HG02981 (cell line): ENCODE results near the gene KAT7.
"Not testable (repeated sequence)": the region's sequence is repeated elsewhere in the genome, so short reads cannot be mapped to it uniquely, and the experiment has no call there.

ENCODE experiments used
- ATAC-seq: cut with Tn5 transposase; IDR thresholded peaks from one replicate; pipeline ENCODE4 v1.9.1; 2021; ENCODE audit warnings: mild to moderate bottlenecking, moderate library complexity; ENCODE audit not compliant: unreplicated experiment

Gene KAT7

DNA sequence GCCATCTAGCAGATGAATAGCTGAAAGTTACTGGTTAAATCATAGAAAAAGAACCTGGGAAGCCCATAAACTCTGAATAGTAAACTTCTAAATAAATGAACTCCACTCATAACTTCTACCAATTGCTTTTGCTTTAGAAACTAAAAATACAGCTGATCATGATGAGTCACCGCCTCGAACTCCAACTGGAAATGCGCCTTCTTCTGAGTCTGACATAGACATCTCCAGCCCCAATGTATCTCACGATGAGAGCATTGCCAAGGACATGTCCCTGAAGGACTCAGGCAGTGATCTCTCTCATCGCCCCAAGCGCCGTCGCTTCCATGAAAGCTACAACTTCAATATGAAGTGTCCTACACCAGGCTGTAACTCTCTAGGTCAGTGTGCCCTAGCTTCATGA, 9.7 kb downstream of the KAT7 start:
- no peak for ATAC-seq

GRCh38 chr17:49798738-49799137, 10.3 kb downstream of the KAT7 start:
- ATAC-seq: no peak

DNA sequence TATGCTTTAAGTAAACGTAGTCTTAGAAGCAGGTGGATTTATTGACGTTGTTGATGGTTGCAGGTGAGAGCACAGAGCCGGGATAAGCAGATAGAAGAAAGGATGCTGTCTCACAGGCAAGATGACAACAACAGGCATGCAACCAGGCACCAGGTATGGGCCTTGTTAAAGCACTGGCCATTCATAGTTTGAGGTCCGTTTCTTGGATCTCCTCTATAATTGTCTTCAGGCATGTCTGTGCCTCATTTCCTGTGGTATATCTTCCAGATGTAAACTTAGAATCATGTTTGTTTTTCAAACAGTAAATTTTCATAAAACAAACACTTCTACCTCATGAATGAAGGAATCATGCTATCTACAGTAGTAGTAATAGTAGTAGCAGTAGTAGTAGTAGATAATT, 20.6 kb downstream of the KAT7 start:
- ATAC-seq: no peak

GRCh38 chr17:49814781-49815529, 26.5 kb downstream of the KAT7 start:
- ATAC-seq: no peak

DNA sequence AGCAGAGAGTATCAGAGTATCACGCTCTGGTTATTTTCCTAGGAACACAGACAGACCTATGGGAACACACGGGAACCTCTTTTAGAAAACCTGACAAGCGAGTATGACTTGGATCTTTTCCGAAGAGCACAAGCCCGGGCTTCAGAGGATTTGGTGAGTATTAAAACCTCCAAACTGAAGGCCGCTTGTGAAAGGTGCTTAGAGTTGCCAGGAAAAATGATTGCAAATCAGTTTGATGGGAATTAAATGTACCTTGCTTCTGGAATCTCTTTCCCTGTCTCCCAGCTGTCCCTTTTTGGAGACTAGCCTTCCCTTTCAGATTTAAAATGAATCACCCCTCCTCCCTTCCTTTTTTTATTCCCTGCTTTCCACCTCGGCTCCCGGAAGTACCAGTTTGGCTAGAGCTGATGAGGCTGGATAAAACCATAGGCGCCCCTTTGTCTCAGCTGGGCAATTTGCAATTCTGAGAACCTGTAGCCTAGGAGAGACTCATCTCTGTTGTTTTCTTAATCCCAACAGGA, 27.3 kb downstream of the KAT7 start:
- no peak for ATAC-seq

GRCh38 chr17:49817993-49818392, 29.5 kb downstream of the KAT7 start:
- ATAC-seq: no peak

GRCh38 chr17:49819138-49819537, 30.7 kb downstream of the KAT7 start:
- no peak for ATAC-seq

DNA sequence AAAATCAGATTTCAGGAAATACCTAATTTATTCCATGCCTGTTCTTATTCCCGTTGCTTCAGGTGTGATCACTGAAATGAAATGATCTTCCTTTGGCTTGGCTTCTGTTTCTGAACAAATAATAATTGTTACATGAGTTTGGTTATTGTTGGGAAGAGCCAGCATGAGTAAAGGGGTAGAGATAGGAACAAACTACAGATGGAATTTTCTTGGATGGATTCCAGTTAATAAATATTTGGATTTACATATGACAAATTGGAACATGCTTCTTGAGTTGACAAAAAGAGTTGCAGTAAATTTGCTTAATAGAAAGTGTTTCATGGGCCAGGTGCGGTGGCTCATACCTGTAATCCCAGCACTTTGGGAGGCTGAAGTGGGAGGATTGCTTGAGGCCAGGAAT, 31.2 kb downstream of the KAT7 start:
- no peak for ATAC-seq

GRCh38 chr17:49820773-49821172, 32.3 kb downstream of the KAT7 start:
- no peak for ATAC-seq

DNA sequence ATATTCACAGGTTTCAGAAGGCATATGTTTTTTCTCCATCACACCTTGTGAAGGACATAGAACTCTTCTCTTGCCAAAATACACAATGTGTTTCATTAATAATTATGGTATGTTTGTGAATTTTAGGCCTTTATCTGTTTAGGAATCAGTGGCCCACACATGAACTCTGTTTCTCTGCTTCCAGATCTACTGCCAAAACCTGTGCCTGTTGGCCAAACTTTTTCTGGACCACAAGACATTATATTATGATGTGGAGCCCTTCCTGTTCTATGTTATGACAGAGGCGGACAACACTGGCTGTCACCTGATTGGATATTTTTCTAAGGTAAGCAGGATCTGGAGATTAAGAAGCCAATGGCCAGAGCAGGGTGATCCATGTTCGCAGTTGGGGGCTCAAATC, 33.0 kb downstream of the KAT7 start:
- ATAC-seq: no peak

GRCh38 chr17:49821916-49822315, 33.4 kb downstream of the KAT7 start:
- ATAC-seq: no peak

DNA sequence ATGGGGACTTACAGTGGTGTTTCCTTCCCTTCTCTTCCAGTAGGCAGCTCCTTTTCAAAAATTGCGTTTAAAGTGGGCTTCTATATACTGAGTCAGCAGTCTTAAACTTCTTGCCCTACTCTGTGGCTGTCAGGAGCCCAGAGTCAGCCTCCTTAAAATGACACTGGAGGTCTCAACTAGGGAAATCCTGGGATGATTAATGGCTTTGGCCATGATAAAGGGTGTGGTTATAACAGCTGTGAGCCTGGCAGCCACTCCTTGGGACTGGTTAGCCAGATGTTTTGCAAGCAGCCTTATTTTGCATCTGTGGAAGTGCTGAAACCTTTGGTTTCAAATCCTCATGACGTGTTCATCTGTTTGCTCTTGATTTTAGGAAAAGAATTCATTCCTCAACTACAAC, 34.3 kb downstream of the KAT7 start:
- no peak for ATAC-seq

DNA sequence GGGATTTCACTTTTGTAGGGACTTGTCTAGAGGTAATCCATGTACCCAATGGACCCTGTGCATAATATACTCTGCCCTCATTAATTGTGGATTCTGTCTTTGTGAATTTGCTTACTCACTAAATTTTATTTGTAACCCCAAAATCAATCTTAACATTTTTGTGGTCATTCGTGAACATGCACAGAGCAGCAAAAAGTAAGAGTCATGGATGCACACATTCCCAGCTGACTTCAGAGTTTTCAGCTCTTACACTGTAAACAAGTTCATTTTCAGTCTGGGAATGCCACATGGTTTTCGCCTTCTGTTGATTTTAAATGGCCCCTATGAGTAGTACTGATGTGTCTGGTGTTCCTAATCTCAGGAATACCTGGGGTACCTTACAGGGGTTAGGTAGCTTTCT, 35.1 kb downstream of the KAT7 start:
- no peak for ATAC-seq

DNA sequence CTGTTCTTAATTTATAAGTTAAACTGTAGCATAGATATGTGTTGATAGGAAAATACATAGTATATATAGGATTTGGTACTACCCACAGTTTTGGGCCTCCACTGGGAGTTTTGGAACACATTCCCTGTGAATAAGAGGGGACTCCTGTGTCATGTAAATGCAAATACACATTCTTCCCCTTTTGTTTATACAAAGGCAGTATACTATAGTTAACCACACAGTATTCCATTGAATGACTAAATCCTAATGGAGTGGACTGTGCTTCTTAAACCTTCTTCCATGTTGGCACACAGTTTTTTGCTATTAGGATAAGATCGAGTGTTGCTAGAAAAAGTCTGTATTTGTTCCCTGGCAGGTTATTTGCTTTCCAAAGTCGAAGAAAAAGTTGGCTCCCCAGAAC, 37.2 kb downstream of the KAT7 start:
- ATAC-seq: no peak

GRCh38 chr17:49828325-49828724, 39.8 kb downstream of the KAT7 start:
- not testable (repeated sequence) for ATAC-seq

- no peak for ATAC-seq
Observed at GRCh38 chr17:49829026-49829425, 40.5 kb downstream of the KAT7 start.

GRCh38 chr17:49830605-49831004, 42.1 kb downstream of the KAT7 start:
- ATAC-seq: no peak

GRCh38 chr17:49832840-49833599, 44.5 kb downstream of the KAT7 start:
- no peak for ATAC-seq

DNA sequence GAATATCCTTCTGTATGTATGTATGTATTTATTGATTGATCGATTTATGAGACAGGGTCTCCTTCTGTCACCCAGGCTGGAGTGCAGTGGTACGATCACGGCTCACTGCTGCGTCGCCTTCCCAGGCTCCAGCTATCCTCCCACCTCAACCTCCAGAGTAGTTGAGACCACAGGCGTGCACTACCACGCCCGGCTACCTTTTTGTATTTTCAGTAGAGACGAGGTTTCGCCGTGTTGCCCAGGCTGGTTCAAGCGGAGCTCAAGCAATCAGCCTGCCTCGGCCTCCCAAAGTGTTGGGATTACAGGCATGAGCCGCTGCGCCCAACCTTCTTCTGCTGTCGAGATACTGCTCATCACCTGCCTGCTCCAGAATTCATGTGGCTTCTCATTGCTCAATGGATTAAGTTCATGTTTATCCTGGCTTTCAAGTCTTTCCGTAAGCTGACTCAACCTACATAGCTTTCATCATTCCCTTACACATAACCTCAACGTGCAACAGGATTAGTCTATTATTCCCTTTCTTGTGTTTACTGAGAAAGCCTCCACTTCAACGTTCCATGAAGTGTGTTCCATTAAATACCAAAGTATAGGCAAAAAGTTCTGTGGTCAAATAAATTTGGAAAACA, 45.8 kb downstream of the KAT7 start:
- ATAC-seq: no peak

GRCh38 chr17:49835472-49835871, 47.0 kb downstream of the KAT7 start:
- ATAC-seq: no peak

DNA sequence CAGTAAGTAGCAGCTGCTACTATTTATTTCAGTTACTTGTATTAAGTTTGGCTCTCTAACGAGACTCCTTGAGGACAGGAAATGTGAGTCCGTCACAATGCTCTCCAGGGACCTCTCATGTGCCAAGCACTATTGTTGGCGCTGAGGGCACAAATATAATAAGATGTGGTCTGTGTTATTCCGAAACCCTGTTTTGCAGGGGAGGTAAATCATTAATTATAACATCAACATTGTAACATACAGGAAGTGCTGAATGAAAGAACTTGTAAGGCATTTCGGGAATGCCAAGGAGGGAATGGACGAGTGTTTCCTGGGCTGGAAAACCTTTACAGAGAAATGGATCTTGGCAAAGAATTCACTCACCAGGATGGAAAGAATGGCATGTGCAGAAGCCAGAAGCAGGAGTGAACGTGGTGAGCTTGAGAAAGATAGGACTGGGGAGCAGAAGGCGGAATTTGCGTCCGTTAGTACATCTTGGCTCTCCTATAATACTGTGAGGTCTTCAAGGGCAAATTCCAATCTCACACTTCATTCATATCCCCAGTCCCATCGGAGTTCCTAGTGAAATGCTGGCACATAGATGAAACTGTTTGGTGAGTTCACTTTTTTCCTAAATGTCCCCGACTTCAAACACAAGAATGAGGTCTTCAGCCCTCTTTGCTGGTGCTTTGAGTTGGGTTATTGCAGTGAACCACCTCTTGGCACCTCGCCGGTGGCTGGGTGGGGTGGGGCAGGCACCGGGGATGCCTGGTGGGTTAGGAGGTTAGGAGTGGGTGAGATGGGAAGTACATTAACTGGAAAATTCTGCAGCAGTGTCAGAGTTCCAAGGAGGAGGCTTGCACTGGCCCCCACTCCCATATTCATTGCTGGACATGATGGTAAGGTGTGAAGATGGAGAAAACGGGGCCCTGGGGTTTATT, 47.9 kb downstream of the KAT7 start:
- no peak for ATAC-seq
